MM.1S (cell line): ENCODE data around the gene FBXW5.

ENCODE experiments used
- DNase-seq: peaks from one replicate; pipeline ENCODE4 v3.0.0-alpha.2; 2015
- H2AFZ ChIP-seq: fragments of 300-600 bp; sonication (generic); 2 replicates; pipeline ENCODE4 v1.6.0; 2016; ENCODE audit warnings: antibody characterized with exemption, low read length
- H3F3A ChIP-seq: fragments of 300-600 bp; sonication (generic); 2 replicates; pipeline ENCODE4 v1.6.1; 2016; ENCODE audit warnings: mild to moderate bottlenecking, antibody characterized with exemption, low read length, moderate library complexity, mixed read lengths; ENCODE audit not compliant: insufficient read depth
- H3K27ac ChIP-seq: fragments of 300-600 bp; sonication (generic); 2 replicates; pipeline ENCODE4 v1.5.1; 2016; ENCODE audit warnings: mild to moderate bottlenecking, low read length
- H3K27me3 ChIP-seq: fragments of 300-600 bp; sonication (generic); replicated peaks from 2 replicates; pipeline ENCODE4 v1.6.0; 2016; ENCODE audit warnings: low read length; ENCODE audit not compliant: insufficient read depth
- H3K36me3 ChIP-seq: fragments of 300-600 bp; sonication (generic); replicated peaks from 2 replicates; pipeline ENCODE4 v1.6.1; 2016; ENCODE audit warnings: mild to moderate bottlenecking, low read length, mixed read lengths; ENCODE audit not compliant: insufficient read depth
- H3K4me1 ChIP-seq: fragments of 300-600 bp; sonication (generic); 2 replicates; pipeline ENCODE4 v1.6.1; 2016; ENCODE audit warnings: low read length, mixed read lengths
- H3K4me2 ChIP-seq: fragments of 300-600 bp; sonication (generic); 2 replicates; pipeline ENCODE4 v1.6.0; 2016; ENCODE audit warnings: low read depth, low read length
- H3K4me3 ChIP-seq: fragments of 300-600 bp; sonication (generic); 2 replicates; pipeline ENCODE4 v1.5.1; 2016; ENCODE audit warnings: low read length, mixed read lengths
- H3K79me2 ChIP-seq: fragments of 300-600 bp; sonication (generic); 2 replicates; pipeline ENCODE4 v1.6.1; 2016; ENCODE audit warnings: mixed run types, low read length, mixed read lengths
- H3K9ac ChIP-seq: fragments of 300-600 bp; sonication (generic); 2 replicates; pipeline ENCODE4 v1.6.1; 2016; ENCODE audit warnings: low read length, mixed read lengths
- H3K9me2 ChIP-seq: fragments of 300-600 bp; sonication (generic); replicated peaks from 2 replicates; pipeline ENCODE4 v1.6.1; 2016; ENCODE audit warnings: mild to moderate bottlenecking, low read length, mixed read lengths; ENCODE audit not compliant: insufficient read depth
- H3K9me3 ChIP-seq: fragments of 300-600 bp; sonication (generic); replicated peaks from 2 replicates; pipeline ENCODE4 v1.6.1; 2016; ENCODE audit warnings: mild to moderate bottlenecking, low read length, mixed read lengths; ENCODE audit not compliant: insufficient read depth
- H4K20me1 ChIP-seq: fragments of 300-600 bp; sonication (generic); 2 replicates; pipeline ENCODE4 v1.6.1; 2016; ENCODE audit warnings: mild to moderate bottlenecking, low read length, moderate library complexity, mixed read lengths; ENCODE audit not compliant: insufficient read depth
- CTCF ChIP-seq: fragments of 300-600 bp; sonication (generic); IDR thresholded peaks from 2 replicates; pipeline ENCODE4 v1.5.1; 2016; ENCODE audit warnings: antibody characterized with exemption, low read length, mixed read lengths
- EZH2 ChIP-seq: fragments of 300-600 bp; sonication (generic); optimal IDR thresholded peaks from 2 replicates; pipeline ENCODE3; 2017; ENCODE audit warnings: low read depth, mild to moderate bottlenecking, antibody characterized with exemption, low read length, mixed read lengths
- EZH2phosphoT487 ChIP-seq: fragments of 300-600 bp; sonication (generic); IDR thresholded peaks from 2 replicates; pipeline ENCODE4 v1.6.1; 2018; ENCODE audit warnings: antibody characterized with exemption, low read length

Gene FBXW5

GRCh38 chr9:136964171-136964689 is 19.7 kb upstream of the FBXW5 start:
- Histone ChIP-seq H4K20me1 (no peaks in the 10 kb centered on the region), H3K4me1 (no peaks in the 10 kb centered on the region), H3K9ac (no peak overlapping the region), H3K36me3 (no peaks in the 10 kb centered on the region), H3K9me2 (no peaks in the 10 kb centered on the region), H3F3A (no peaks in the 10 kb centered on the region), H2AFZ (no peak overlapping the region), H3K9me3 (no peaks in the 10 kb centered on the region), H3K4me2 (peak overlapping the region; percentile 14; the same call in 1 of the 2 replicates), H3K79me2 (no peaks in the 10 kb centered on the region), H3K4me3 (no peak overlapping the region), H3K27me3 (peaks cover 70% of the 10 kb centered on the region), H3K27ac (no peak overlapping the region)
- no peak for DNase-seq
- TF ChIP-seq EZH2phosphoT487, result no peak
- no peak for TF ChIP-seq CTCF
- no peak for TF ChIP-seq EZH2

- Histone ChIP-seq H3F3A (no peaks in the 10 kb centered on the region), H3K4me2 (no peak overlapping the region)
- no peak for TF ChIP-seq EZH2phosphoT487
- no peak for TF ChIP-seq CTCF
- no peak for TF ChIP-seq EZH2
Observed at GRCh38 chr9:136963751-136964150, 19.2 kb upstream of the FBXW5 start.

GRCh38 chr9:136963341-136963740 is 18.8 kb upstream of the FBXW5 start:
- H3K4me2 ChIP-seq, result no peak overlapping the region
- TF ChIP-seq EZH2 (no peak), EZH2phosphoT487 (no peak), CTCF (no peak)
- H3K9ac ChIP-seq, result no peak overlapping the region
- H3K9me2 ChIP-seq, result no peaks in the 10 kb centered on the region
- H3K79me2 ChIP-seq, result no peaks in the 10 kb centered on the region
- H4K20me1 ChIP-seq, result no peaks in the 10 kb centered on the region
- no peak overlapping the region for H3K27ac ChIP-seq
- H3K4me3 ChIP-seq, result no peak overlapping the region
- no peaks in the 10 kb centered on the region for H3F3A ChIP-seq
- DNase-seq, result no peak
- no peaks in the 10 kb centered on the region for H3K4me1 ChIP-seq
- H3K9me3 ChIP-seq, result no peaks in the 10 kb centered on the region
- H3K27me3 ChIP-seq, result peaks cover 70% of the 10 kb centered on the region
- H3K36me3 ChIP-seq, result no peaks in the 10 kb centered on the region
- no peak overlapping the region for H2AFZ ChIP-seq

More at GRCh38 chr9:136963751-136964150, 19.2 kb upstream of the FBXW5 start:
- no peak overlapping the region for H3K4me3 ChIP-seq
- H3K9me2 ChIP-seq, result no peaks in the 10 kb centered on the region
- H3K9ac ChIP-seq, result no peak overlapping the region
- H3K9me3 ChIP-seq, result no peaks in the 10 kb centered on the region
- no peak overlapping the region for H2AFZ ChIP-seq
- no peaks in the 10 kb centered on the region for H3K36me3 ChIP-seq
- no peaks in the 10 kb centered on the region for H3K4me1 ChIP-seq
- H3K27ac ChIP-seq, result no peak overlapping the region
- no peak for DNase-seq
- H4K20me1 ChIP-seq, result no peaks in the 10 kb centered on the region
- no peaks in the 10 kb centered on the region for H3K79me2 ChIP-seq
- H3K27me3 ChIP-seq, result peaks cover 70% of the 10 kb centered on the region
